GM10847 (cell line): Measurements from ENCODE around the gene EXOC4.

Experiments
- POLR2A ChIP-seq: IDR thresholded peaks from 2 replicates; pipeline ENCODE4 v1.6.1; 2011; ENCODE audit not compliant: insufficient read length; ENCODE audit errors: extremely low read depth

Gene EXOC4

DNA sequence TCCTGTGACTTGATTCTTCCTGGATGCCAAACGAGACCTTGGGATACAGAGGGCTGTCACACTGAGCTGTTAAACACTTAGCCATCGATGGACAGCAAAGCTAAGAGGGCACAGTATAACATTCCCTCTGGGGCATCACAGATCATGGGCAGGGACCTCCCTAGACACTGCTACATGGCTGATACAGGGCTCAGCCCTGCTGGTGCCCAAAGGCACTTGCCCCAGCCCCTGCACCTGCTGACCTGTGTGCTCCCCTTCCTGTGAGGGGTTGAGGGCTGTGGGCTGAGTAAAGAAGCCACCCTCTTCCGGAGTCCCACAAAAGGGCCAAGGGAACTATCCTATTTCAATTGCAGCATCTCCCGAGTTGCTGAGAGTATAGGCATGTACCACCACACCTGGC, 337.9 kb downstream of the EXOC4 start:
- no peak for TF ChIP-seq POLR2A

DNA sequence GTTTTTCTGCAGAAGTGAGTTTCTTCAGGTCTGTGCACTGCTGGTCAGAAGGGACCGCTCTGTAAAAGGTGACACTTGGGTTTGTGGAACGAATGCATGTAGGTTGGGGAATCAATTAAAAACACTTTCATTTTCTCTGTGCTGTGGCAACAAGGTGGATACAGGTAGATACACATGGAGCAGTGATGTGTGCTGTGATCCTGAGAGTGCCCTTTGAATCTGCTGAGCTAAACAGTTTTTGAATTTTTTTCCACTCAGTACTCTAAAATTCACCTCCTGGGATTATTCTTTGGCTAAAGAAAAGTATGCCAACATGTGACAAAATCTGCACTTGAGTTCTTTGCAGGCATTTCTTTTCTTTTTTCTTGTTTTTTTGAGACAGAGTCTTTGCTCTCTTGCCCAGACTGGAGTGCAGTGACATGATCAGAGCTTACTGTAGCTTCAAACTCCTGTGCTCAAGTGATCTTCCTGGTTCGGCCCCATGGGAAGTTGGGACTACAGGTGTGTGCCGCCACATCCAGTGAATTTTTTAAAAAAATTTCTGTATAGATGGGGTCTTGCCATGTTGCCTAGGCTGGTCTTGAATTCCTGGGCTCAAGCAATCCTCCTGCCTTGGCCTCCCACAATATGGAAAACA, 338.9 kb downstream of the EXOC4 start:
- no peak for TF ChIP-seq POLR2A

DNA sequence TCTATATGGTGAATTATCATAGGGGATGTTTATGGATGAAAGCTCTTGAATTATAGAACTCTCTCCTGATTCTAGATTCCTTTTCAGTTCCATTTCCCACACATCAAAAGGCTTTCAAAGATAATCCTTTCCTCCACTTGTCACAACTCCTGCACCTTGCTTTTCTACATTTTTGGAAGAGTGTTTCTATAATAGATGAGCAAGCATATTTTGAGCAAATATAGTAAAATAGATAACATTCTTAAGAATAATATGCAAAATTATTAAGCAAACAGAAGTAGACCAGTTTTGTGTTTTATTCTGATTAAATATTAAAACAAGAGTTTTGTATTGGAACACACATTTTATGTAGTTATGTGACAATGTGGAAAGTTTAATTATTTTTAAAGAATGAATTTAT, 340.7 kb downstream of the EXOC4 start:
- TF ChIP-seq POLR2A: no peak

DNA sequence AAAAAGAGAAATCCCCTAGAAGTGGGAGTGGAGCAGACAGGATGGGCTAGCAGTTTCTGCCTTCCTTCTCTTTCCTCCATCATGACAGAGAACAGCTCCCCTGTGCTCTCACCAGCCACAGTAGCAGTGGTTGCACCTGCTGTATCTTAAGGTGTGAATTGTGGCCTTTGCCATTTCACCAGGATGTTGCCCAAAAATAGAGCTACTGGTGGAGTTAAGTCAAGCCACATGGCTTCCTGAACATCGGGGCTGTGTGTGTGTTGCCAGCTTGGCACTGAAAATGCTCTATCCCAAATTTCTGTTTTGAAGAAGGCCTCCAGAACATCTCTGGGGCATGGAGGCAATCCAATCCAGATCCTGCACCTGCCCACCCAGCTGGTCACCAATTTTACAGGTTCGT, 348.7 kb downstream of the EXOC4 start:
- TF ChIP-seq POLR2A: no peak

DNA sequence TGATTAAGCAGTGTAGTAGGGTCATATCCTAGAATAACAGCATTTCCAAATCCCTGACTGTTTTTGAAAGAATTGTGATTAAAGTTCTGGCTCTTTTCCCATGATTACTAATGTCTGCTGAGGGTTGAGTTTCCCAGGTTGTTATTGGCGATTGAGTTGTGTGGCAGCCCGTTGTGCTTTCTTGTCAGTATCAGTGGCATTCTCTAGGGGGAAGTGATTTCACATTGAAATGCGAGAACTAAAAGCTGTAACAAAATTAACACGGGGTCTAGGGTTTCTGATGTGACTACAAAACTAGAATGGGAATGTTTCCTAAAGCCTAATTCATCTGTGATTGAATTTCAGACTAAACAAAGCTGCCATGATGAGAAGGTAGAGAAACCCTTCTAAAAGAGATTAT, 349.4 kb downstream of the EXOC4 start:
- no peak for TF ChIP-seq POLR2A

DNA sequence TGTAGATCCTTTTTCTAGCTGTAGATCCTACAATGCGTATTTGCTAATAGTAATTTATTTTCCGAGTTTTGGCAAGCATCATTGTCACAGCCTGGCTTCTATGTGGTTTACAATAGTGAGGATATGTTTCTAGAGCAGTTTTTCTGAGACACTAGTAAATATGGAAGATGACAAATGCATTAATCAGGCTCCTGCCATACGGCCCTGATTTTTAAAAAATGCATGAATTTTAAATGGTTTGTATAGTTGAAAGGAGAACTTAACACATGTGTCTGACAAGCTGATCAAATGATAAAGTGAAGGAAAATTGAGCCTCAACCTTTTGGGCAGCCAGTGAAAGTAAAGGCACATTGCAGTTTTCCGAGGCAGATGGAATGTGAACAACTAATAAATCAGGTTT, 354.1 kb downstream of the EXOC4 start:
- TF ChIP-seq POLR2A: no peak

DNA sequence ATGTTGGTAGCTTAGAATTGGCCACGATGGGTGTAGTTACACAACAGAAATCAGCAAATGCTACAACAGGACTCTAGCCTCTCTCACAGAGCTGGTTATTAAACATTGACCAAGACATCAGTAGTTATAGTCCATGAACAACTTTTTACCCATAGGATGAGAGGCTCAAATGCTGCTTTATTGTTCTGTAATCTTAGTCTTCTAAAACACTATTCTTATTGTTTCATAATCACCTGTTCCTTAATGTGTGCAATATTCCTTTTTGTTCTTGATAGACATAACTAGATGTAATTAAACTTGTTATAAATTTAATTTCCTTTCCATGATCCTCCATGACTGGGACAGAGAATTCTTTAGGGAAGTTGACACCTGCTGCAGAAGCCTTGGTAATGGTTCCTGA, 356.9 kb downstream of the EXOC4 start:
- TF ChIP-seq POLR2A: no peak

DNA sequence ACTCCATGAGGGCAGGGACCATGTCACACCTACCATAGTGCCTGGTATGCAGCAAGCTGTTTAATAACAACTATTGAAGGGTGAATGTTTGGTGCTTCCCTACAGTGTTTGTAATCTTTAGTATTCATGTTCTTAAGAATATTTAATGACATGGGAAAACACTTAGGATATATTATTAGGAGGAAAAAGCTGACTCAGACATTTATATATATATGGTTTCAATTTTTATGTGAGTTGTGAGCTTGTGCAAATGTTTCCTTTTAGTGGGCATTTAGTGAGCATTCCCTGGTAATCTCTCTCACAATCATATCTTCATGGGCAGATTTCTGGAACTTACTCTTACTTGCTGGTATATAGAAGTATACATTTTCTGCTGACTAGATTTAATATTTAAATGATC, 359.1 kb downstream of the EXOC4 start:
- no peak for TF ChIP-seq POLR2A

DNA sequence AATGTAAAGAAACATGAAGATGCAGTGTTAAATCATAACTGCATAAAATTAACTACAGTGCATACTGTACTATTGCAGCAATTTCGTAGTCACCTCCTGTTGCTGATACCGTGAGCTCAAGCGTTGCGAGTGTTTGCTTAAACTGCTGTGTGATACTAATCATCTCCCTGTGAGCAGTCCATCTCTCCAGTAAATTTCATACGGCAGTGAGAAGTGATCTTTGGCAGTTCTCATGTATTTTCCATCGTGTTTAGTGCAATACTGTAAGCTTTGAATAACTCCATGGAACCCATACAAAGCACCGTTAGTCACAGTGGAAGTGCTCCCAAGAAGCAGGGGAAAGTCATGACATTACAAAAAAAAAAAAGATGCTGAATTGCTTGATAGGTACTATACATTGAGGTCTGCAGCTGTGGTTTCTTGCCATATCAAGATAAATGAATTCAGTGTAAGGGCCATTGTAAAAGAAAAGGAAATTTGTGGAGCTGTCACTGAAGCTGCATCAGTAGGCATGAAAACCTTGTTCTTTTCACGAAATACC, 360.4 kb downstream of the EXOC4 start:
- TF ChIP-seq POLR2A: no peak

DNA sequence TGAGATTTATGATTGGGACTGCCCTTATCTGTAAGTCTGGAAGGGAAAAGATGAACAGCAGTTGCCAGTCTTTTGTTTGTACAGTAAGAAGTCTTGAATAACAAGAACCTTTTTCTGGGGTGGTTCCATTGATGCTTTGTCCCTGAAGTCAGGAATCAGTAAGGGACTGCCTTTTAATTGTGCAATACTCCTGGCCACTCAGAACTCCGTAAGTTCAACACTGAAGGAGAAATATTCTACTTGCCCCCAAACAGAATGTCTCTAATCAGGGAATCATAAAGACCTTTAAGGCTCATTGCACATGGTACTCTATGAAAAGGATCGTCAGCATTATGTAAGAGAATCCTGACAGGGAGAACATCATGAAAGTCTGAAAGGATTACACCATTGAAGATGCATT, 361.4 kb downstream of the EXOC4 start:
- no peak for TF ChIP-seq POLR2A

DNA sequence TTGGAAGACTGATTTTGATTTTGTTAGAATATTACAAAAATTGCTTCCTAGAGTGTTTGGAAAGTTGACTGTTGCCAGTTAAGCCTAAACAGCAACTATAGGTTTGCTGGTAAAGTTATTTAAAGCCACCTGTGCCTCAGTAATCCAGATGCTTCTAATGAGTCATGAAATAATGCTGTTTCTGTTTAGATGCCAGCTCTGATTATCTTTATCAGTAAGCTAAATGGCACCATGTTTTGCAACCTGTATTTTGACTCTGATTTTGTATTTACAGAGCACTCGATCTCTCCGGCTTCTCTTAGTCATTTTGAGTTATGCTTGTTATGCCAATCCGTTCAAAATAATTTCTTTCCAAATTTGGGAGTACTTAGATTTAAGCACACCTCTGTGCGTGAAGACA, 366.1 kb downstream of the EXOC4 start:
- TF ChIP-seq POLR2A: no peak

DNA sequence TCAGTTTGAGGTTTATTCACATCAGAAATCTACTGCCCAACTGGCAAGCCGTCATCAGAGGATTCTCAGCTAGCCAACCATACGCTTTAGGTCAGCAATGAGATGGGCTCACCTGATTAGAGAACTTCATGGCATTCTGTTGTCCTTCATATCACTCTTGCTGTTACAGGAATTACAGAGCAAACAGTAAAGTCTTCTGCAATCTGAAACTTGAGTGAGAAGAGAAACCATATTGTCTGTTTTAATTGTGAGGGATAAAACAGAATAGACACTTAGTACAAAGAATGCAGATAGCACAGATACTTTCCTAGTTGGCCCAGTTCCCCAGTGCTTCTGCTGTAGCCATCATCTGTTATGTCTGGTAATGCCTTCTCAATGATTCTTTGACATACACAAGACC, 366.6 kb downstream of the EXOC4 start:
- no peak for TF ChIP-seq POLR2A

DNA sequence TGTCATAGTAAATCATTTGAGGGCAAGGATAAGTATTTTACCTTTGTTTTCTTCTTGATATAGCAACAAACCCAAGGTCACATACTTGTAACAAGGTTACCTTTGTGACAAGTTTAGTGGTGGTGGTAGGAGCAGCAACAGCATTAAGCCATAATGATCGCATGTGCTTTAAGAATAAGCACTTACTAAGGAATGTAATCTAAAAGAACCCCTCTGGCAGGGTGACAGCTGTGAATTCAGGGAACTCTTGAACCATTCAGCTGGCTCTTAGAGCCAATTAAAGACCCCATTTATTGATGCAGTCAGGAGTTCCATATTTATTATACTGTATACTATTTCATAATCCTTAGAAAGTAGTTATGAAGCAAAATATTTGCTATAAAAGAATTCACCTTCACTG, 370.8 kb downstream of the EXOC4 start:
- TF ChIP-seq POLR2A: no peak

DNA sequence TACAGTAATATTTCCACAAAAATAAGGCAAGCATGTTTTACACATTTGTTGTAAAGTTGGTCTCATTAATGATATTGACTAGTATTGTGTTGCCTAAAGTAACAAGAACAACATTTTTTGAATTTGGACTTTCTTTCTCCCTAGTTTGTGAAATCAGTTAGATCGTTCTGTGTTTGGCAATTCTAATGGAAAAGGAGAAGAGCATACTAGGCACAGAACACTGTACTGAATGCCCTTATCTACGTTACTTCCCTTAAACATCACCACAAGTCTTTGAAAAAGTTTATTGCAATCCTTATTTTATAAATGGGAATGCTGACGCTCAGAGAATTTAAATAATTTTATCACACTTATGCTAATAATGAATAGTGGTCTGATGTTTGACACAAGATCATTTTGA, 372.2 kb downstream of the EXOC4 start:
- TF ChIP-seq POLR2A: no peak

DNA sequence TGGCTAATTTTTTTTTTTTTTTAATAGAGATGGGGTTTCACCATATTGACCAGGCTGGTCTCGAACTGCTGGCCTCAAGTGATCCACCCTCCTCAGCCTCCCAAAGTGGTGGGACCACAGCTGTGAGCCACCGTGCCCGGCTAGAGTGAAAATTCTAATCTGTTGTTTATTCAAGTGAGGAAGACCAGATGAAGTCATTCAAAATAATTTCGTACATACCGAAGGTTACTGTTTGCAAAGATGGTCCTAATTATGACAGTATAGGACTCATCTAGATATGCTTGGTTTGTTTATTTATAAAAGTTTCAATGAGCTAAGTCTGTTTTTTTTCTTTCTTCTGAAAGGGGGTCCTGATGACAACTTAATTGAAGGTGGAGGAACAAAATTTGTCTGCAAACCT, 376.8 kb downstream of the EXOC4 start:
- TF ChIP-seq POLR2A: no peak

DNA sequence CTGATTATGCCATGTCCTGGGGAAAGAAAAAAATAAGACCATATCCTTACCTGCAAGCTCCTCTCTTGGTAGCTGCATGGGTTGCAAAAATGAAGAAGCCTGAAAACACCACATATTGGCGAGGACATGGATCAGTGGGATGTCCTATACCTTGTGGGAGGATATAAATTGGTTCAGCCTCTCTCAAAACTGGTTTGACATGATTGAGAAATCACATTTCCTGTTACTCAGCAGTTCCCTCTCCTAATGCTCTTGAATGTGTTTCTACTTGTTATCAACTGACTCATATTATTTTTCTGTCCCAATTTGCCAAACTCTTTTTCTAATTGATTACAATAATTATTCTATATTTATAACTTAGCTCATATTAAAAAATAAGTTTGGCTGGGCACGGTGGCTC, 380.2 kb downstream of the EXOC4 start:
- TF ChIP-seq POLR2A: no peak

DNA sequence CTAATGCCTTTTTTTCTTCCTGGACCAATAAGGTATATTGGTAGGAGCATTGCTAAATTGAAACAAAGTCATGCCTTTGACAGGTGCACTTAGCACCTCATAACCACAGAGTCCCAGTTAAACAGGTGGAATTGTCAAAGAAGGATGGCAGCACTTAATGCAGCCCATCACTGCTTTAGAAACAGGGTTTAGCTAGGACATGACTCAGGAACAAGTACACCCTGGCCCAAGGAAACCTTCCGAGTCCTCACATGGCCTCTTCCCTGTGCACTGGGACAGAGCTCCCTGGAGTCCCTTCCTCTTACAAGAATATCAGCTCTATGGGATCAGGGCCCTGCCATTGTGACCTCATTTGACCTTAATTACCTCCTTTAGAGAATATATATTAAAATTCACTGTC, 382.7 kb downstream of the EXOC4 start:
- TF ChIP-seq POLR2A: no peak
